HG03432 (cell line): ENCODE data around the gene CMPK2.

Source experiments
- ATAC-seq: cut with Tn5 transposase; IDR thresholded peaks from one replicate; pipeline ENCODE4 v1.9.1; 2021; ENCODE audit warnings: mild to moderate bottlenecking, moderate library complexity; ENCODE audit not compliant: unreplicated experiment

Gene CMPK2

DNA sequence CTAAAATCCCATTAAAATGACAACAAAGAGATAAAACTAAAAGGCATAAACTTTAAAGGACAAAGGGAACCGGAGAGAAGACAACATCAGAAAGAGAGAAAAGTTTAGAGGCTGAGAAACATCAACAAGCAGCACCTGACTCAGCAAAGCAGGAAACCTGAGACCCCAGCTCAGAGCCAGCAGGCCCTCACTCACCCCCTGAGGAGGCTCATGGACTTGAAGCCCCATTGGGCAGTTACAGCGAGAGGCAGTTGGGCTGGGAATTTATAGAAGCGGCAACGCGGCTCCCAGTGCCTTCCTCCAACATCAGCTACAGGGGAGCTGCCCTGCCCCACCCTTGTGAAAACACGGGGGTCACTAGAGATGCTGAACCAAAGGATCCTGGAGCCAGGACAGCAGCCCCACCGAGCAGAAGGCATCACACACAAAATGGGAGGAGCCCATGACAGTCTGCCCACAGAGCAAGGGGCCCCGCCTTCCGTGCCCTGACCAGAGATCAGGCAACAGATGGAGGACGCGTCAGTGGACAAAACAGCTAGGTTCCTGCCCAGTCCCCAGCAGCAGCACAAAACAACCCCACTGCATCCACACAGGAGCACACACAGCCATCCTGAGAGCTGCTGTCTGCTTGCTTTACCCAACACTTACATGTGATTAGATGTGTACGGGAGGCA lies 52.7 kb downstream of the CMPK2 start:
- ATAC-seq = no peak

DNA sequence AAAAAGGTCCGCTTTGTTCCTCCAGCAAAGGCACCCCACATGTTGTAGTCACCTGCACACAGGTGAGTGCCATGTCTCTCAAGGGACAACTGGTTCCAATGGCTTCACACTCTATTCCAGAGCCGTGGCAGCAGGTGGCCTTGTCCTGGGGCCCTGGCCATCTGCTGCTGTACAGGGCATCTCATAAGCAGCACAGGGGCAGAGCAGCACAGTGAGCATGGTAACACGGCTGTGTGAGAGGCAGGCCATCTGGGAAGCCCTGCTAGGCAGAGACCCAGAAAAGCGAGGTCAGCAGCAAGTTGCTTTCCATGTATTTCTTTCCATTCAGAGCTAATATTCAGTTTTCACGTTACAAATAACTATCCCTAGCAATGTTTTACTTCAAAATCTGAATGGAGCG lies 54.7 kb downstream of the CMPK2 start:
- no peak for ATAC-seq

DNA sequence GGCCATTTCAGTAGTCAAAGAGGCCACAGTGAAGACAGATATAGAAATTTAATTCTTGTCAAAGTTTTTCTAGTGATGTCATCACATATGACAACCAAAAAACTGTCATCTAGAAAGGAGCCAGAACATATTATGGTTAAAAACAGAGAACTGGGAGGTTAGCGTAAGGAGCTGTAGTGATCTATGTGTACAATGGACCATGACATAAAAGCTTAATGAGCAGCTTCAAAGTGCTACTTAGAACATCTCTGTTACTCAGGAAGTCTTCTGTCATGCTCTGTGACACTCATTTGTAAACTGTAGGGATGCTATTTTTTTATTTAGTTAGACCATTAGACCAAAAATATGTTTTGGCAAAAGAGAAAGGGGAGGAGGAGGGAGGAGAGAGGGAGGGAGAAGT lies 57.3 kb downstream of the CMPK2 start:
- ATAC-seq = no peak

DNA sequence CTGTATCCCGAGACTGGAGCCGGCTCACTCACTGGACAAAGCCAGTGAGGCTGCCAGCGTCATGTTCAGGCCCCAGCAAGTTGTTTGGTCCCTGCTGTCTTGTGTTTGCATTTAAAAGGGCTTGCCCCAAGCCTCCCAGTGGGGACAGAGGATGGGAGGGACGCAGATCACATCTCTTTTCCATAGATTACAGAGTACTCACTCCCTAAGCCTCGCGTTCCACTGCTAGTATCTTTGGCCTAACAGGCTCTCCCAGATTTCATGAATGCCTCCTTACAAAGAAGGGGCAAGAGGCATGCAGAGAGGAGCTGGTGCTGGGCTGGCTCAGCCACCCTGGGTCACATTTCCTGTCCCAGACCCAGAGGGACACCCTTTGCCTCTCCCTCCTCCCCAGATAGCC lies 59.1 kb downstream of the CMPK2 start:
- ATAC-seq = no peak

DNA sequence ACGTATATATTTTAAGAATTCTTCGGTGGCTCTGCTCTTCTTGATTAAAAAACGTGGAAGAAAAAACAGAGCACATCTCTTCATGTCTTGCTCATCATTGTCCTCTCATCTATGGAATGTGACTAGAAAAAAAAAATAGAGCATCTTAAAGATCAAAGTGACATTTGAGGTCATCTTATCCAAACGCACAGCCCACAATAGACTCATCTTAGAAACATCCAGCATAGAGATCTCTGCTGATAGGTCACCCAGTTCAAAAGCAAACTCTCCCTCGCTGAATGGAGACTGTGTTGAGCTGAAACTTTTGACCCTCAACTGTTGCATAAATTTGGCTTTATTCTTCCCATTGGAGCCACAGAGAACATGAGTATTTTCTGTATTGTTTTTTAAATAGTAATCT lies 65.2 kb downstream of the CMPK2 start:
- no peak for ATAC-seq
